GM18907 (cell line): Measurements from ENCODE around the gene PIP4P1.
A peak's percentile ranks its signal among the peaks of the same experiment; 100 is the strongest.

Experiments
- ATAC-seq: cut with Tn5 transposase; IDR thresholded peaks from one replicate; pipeline ENCODE4 v1.9.1; 2021; ENCODE audit warnings: mild to moderate bottlenecking, moderate library complexity; ENCODE audit not compliant: unreplicated experiment

Gene PIP4P1

GRCh38 chr14:20438664-20439063 is 22.6 kb downstream of the PIP4P1 start:
- peak; percentile 62 for ATAC-seq

- no peak for ATAC-seq
These were observed 24.9 kb downstream of the PIP4P1 start for GRCh38 chr14:20436363-20436755.

GRCh38 chr14:20435582-20436362 is 25.5 kb downstream of the PIP4P1 start, which contains the start of gene KLHL33:
Gene KLHL33 (minus strand): TSS chr14:20436166. CDS start chr14:20435811, 355 bp downstream.
- no peak for ATAC-seq

- ATAC-seq, result no peak
These were observed 26.3 kb downstream of the PIP4P1 start for GRCh38 chr14:20434701-20435581.

- no peak for ATAC-seq
These were observed 31.2 kb downstream of the PIP4P1 start for GRCh38 chr14:20429801-20430669.

- no peak for ATAC-seq
These were observed 32.4 kb downstream of the PIP4P1 start for GRCh38 chr14:20428802-20429201.

- ATAC-seq, result peak; percentile 45
These were observed 33.2 kb downstream of the PIP4P1 start for GRCh38 chr14:20428010-20428365.

- ATAC-seq, result peak; percentile 73
These were observed 33.8 kb downstream of the PIP4P1 start for GRCh38 chr14:20427231-20428009.

GRCh38 chr14:20424851-20425250 is 36.4 kb downstream of the PIP4P1 start:
- ATAC-seq, result no peak

GRCh38 chr14:20422886-20423285 is 38.3 kb downstream of the PIP4P1 start:
- ATAC-seq, result no peak

- ATAC-seq, result no peak
These were observed 40.0 kb downstream of the PIP4P1 start for GRCh38 chr14:20421267-20421666.

- no peak for ATAC-seq
These were observed 41.8 kb downstream of the PIP4P1 start for GRCh38 chr14:20419419-20419818.

GRCh38 chr14:20418501-20418909 is 42.7 kb downstream of the PIP4P1 start:
- no peak for ATAC-seq

GRCh38 chr14:20417250-20418186 is 43.7 kb downstream of the PIP4P1 start:
- no peak for ATAC-seq

- no peak for ATAC-seq
These were observed 45.0 kb downstream of the PIP4P1 start for GRCh38 chr14:20416223-20416622.

- ATAC-seq, result peak; percentile 55
These were observed 45.4 kb downstream of the PIP4P1 start for GRCh38 chr14:20415782-20416206.

- ATAC-seq, result peak; percentile 48
These were observed 47.5 kb downstream of the PIP4P1 start for GRCh38 chr14:20413744-20414082.

- peak; percentile 81 for ATAC-seq
These were observed 48.1 kb downstream of the PIP4P1 start, which contains the start of gene TEP1 for GRCh38 chr14:20412876-20413743. Gene TEP1 (minus strand): TSS chr14:20413501. CDS start chr14:20408439, 5,062 bp downstream.
